ENCODE measurements around the gene SELENOI. TPM values are rescaled to one million over a fixed set of nuclear protein-coding genes. Genes with fewer than 3 reads are reported as not detected.
A peak's percentile ranks its signal among the peaks of the same experiment; 100 is the strongest.

Gene SELENOI
- total and polyA plus RNA-seq, 9 donors = 2.5 to 23.7 (median 13.4) TPM

GRCh38 chr2:26344581-26345282 is 1.2 kb upstream of the SELENOI start:
- TF ChIP-seq CTCF (IDR thresholded peaks at IDR 0.05) (no peak), POLR2A (IDR thresholded peaks at IDR 0.05) (no peak), EP300 (IDR thresholded peaks at IDR 0.05) (no peak)
- H3K36me3 ChIP-seq = no peaks in the 10 kb centered on the region
- H3K4me3 ChIP-seq = peak overlapping the region; percentile 85
- peak in 4 of 5 donors; percentile 28 to 41 (median 38) for DNase-seq
- 33 to 41% (median 37%) methylated on average over 17 of the region's 17 CpGs for WGBS, 3 donors
- intact Hi-C loops (cut with DNase I) = no loop called here
- H3K4me1 ChIP-seq (ENCODE audit: insufficient read depth) = peaks cover 8% of the 10 kb centered on the region
- peak overlapping the region in 1 of 2 donors; percentile 93 for H3K27ac ChIP-seq
- no peaks in the 10 kb centered on the region for H3K9me3 ChIP-seq
- no peaks in the 10 kb centered on the region for H3K27me3 ChIP-seq

GRCh38 chr2:26345283-26345544 is 729 bp upstream of the SELENOI start:
- no peak for DNase-seq
- Histone ChIP-seq H3K4me3 (peak overlapping the region; percentile 85), H3K27ac (peak overlapping the region; percentile 80 to 93), H3K4me1 (ENCODE audit: insufficient read depth) (peaks cover 8% of the 10 kb centered on the region), H3K27me3 (no peaks in the 10 kb centered on the region), H3K36me3 (no peaks in the 10 kb centered on the region), H3K9me3 (no peaks in the 10 kb centered on the region)
- intact Hi-C loops (cut with DNase I) = no loop called here
- TF ChIP-seq POLR2A (IDR thresholded peaks at IDR 0.05) (no peak), EP300 (IDR thresholded peaks at IDR 0.05) (no peak), CTCF (IDR thresholded peaks at IDR 0.05) (no peak)
- WGBS, 3 donors = 0 to 1% (median 0%) methylated on average over 9 of the region's 9 CpGs

GRCh38 chr2:26346454-26347053 is 611 bp downstream of the SELENOI start, which contains the start of gene ADGRF3:
ADGRF3 (minus strand) TSS chr2:26346789; CDS start chr2:26346234, 555 bp downstream.
- no peaks in the 10 kb centered on the region for H3K9me3 ChIP-seq
- peaks cover 8% of the 10 kb centered on the region for H3K4me1 ChIP-seq (ENCODE audit: insufficient read depth)
- H3K36me3 ChIP-seq = no peaks in the 10 kb centered on the region
- 1% methylated on average over 28 of the region's 28 CpGs for WGBS, 3 donors
- H3K4me3 ChIP-seq = peak within 1 kb of the TSS; percentile 85
- H3K27me3 ChIP-seq = no peaks in the 10 kb centered on the region
- peak; percentile 26 to 51 (median 47) for DNase-seq
- H3K27ac ChIP-seq = peak within 1 kb of the TSS; percentile 80 to 93
- intact Hi-C loops (cut with DNase I) = no loop called here
- TF ChIP-seq EP300 (IDR thresholded peaks at IDR 0.05) (no peak), CTCF (IDR thresholded peaks at IDR 0.05) (no peak), POLR2A (IDR thresholded peaks at IDR 0.05) (no peak)

- intact Hi-C loops (cut with DNase I) = no loop called here
- H3K27ac ChIP-seq = peak overlapping the region in 1 of 2 donors; percentile 86
- H3K36me3 ChIP-seq = no peaks in the 10 kb centered on the region
- WGBS, 3 donors = 17 to 19% (median 19%) methylated on average over 5 of the region's 5 CpGs
- peak overlapping the region; percentile 85 for H3K4me3 ChIP-seq
- H3K4me1 ChIP-seq (ENCODE audit: insufficient read depth) = peaks cover 8% of the 10 kb centered on the region
- DNase-seq = no peak
- H3K9me3 ChIP-seq = no peaks in the 10 kb centered on the region
- TF ChIP-seq EP300 (IDR thresholded peaks at IDR 0.05) = no peak
- no peak for TF ChIP-seq POLR2A (IDR thresholded peaks at IDR 0.05)
- no peak for TF ChIP-seq CTCF (IDR thresholded peaks at IDR 0.05)
- H3K27me3 ChIP-seq = no peaks in the 10 kb centered on the region
These were observed 1.4 kb downstream of the SELENOI start for GRCh38 chr2:26347286-26347865.
